ENCODE results near the gene SMPX.

SMPX gene

DNA sequence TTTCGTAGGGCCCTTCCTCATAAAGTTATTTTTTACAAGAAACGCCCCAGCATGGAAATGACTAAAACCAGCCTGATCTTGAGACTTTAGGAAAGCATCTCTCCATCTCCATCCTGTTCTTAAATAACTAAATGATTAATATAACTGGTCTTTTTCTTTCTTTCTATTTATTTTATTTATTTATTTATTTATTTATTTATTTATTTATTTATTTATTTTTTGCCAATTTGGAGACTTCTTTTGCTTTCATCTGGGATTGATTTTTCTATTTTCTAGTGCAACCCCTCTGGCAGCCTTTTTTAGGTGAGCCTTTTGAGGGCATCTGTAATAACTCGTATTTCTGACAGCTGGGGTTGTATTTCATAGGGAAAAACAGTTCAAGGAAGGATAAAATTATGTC lies 98.6 kb downstream of the SMPX start:
- no peak for DNase-seq
- TF ChIP-seq CTCF (IDR thresholded peaks at IDR 0.05; ENCODE audit: low read depth, low read length), result no peak
- no peaks in the 10 kb centered on the region for H3K36me3 ChIP-seq
- H3K27me3 ChIP-seq (ENCODE audit: insufficient read depth, low read depth, severe bottlenecking), result no peaks in the 10 kb centered on the region
- H3K4me3 ChIP-seq (ENCODE audit: low read depth, low read length), result no peak overlapping the region
- no peaks in the 10 kb centered on the region for H3K9me3 ChIP-seq (ENCODE audit: severe bottlenecking)
- H3K27ac ChIP-seq, result no peak overlapping the region

DNA sequence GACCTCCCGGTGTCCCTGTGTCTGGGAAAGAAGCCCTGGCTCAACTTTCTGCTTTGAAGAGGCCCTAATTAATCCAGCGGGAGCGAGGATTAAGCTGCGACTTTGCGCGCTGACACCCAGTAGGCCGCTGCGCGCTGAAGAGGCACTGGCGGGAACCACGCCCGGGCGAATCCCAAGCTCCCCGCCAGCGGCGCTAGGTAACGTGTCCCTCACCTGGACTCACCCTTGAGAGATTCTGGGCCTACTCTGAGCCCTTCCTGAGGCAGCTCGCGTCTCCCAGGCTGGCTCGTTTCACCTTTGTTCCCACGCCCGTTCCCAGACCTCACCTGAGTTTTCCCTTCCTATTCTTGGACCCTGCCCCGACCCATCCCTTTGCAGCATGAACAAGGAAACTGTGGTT lies 99.2 kb downstream of the SMPX start:
- no peak overlapping the region for H3K4me3 ChIP-seq (ENCODE audit: low read depth, low read length)

GRCh38 chrX:21658152-21658737 lies 99.7 kb downstream of the SMPX start, which contains the start of gene KLHL34:
Gene KLHL34 (minus strand): TSS chrX:21658330. CDS start chrX:21657788, 542 bp downstream.
- Histone ChIP-seq H3K27me3 (ENCODE audit: insufficient read depth, low read depth, severe bottlenecking) (no peaks in the 10 kb centered on the region), H3K9me3 (ENCODE audit: severe bottlenecking) (no peaks in the 10 kb centered on the region), H3K4me3 (ENCODE audit: low read depth, low read length) (no peak within 1 kb of the TSS), H3K27ac (no peak within 1 kb of the TSS), H3K36me3 (no peaks in the 10 kb centered on the region)
- DNase-seq, result no peak
- no peak for TF ChIP-seq CTCF (IDR thresholded peaks at IDR 0.05; ENCODE audit: low read depth, low read length)

More for the DNA sequence above, 99.2 kb downstream of the SMPX start:
- DNase-seq, result no peak
- no peaks in the 10 kb centered on the region for H3K27me3 ChIP-seq (ENCODE audit: insufficient read depth, low read depth, severe bottlenecking)
- TF ChIP-seq CTCF (IDR thresholded peaks at IDR 0.05; ENCODE audit: low read depth, low read length), result no peak
- H3K36me3 ChIP-seq, result no peaks in the 10 kb centered on the region
- H3K9me3 ChIP-seq (ENCODE audit: severe bottlenecking), result no peaks in the 10 kb centered on the region
- H3K27ac ChIP-seq, result no peak overlapping the region

DNA sequence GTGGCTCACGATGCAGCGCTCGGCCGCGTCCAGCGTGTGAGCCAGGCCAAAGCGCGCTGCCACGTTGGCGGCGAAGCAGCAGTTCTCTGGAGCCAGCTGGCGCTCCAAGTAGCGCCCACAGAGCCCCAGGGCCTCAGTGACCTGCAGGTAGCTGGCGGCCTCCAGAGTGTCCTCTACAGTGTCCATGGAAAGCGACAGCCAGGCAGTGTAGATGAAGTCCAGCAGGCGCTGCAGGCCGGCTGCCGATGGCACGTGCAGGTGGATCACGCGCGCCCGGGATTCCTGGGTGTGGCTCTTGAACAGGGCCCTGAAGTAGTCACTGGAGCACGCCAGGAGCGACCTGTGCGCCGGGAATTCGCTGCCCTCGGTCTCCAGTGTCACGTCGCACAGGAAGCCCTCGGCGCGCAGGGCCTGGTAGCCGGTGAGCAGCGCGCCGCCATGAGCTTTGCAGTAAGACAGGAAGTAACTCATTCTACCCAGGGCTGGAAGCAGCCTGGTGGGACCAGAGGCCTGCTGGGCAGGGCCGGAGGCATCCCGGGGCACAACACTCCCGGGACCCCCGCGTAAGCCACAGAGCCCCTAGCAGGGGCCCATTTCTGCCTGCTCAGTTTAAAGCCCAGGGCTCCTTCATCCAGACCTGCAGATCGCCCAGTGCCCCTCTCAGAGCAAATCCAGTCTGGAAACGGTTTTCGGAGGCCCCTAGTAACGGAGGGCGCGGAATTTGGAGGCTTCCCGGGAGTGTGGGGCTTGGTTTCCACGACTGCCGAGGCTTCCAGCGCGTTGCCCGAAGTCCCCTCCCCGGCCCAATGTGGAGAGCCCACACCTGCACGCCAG lies 100.4 kb downstream of the SMPX start:
- Histone ChIP-seq H3K9me3 (ENCODE audit: severe bottlenecking) (no peaks in the 10 kb centered on the region), H3K4me3 (ENCODE audit: low read depth, low read length) (no peak overlapping the region), H3K36me3 (no peaks in the 10 kb centered on the region), H3K27me3 (ENCODE audit: insufficient read depth, low read depth, severe bottlenecking) (no peaks in the 10 kb centered on the region), H3K27ac (no peak overlapping the region)
- no peak for DNase-seq
- no peak for TF ChIP-seq CTCF (IDR thresholded peaks at IDR 0.05; ENCODE audit: low read depth, low read length)

DNA sequence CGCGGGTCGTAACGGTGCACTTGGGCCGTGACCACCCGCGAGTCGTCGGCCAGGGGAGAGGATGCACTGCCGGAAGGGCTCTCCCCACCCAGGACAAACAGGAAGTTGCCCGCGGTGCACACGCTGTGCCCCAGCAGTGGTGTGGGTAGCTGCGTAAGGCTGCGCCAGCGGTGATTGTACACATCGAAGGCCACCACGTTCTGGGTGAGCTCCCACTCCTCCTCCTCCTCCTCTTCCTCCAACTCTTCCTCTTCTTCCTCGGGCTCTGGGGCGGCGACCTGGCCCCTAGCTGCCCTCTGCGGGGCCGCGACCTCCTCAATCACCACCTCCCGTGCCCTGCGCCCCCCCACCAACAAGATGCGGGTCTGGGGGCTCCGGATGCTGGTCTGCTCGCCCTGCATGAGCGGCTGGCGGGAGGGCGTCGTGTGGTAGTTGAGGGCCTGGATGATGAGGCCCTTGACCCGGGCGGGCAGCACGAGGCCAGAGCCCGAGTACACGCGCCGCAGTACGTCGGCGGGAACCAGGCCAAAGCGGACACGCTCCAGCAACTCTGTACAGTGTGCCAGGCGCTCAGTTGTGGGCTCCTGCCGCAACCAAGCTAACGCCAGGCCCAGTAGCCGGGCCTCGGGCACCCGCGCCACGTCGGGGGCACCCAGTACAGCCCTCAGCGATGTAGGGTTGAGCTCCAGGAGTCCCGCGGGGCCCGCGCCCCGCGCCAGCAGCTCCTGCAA lies 101.2 kb downstream of the SMPX start:
- no peak overlapping the region for H3K27ac ChIP-seq
- no peak overlapping the region for H3K4me3 ChIP-seq (ENCODE audit: low read depth, low read length)

More for the DNA sequence above, 101.2 kb downstream of the SMPX start:
- no peak for TF ChIP-seq CTCF (IDR thresholded peaks at IDR 0.05; ENCODE audit: low read depth, low read length)
- no peaks in the 10 kb centered on the region for H3K27me3 ChIP-seq (ENCODE audit: insufficient read depth, low read depth, severe bottlenecking)
- DNase-seq, result no peak
- no peaks in the 10 kb centered on the region for H3K9me3 ChIP-seq (ENCODE audit: severe bottlenecking)
- H3K36me3 ChIP-seq, result no peaks in the 10 kb centered on the region

Data from WERI-Rb-1 (cell line).